ENCODE measurements around the gene NRXN3. TPM values are rescaled to one million over a fixed set of nuclear protein-coding genes. Genes with fewer than 3 reads are reported as not detected.

The NRXN3 gene
- total RNA-seq, 4 donors from 2014 or later = 0.19 to 1.4 (median 0.40) TPM

DNA sequence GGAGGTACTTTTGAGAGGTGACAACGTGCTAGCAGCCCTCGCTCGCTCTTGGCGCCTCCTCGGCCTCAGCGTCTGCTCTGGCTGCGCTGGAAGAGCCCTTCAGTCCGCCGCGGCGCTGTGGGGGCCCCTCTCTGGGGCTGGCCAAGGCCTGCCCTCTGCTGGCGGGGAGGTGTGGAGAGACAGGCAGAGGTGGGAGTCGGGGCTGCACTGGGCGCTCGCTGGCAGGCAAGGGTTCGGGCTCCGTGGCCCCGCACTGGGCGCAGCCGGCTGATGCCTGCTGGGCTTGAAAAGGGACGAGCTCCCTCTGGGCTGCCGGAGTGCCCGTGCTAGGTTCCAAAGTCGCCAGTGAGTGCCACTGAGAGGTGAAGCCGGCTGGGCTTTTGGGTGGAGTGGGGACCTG lies 1461.1 kb downstream of the NRXN3 start:
- TF ChIP-seq, protein P1, sequence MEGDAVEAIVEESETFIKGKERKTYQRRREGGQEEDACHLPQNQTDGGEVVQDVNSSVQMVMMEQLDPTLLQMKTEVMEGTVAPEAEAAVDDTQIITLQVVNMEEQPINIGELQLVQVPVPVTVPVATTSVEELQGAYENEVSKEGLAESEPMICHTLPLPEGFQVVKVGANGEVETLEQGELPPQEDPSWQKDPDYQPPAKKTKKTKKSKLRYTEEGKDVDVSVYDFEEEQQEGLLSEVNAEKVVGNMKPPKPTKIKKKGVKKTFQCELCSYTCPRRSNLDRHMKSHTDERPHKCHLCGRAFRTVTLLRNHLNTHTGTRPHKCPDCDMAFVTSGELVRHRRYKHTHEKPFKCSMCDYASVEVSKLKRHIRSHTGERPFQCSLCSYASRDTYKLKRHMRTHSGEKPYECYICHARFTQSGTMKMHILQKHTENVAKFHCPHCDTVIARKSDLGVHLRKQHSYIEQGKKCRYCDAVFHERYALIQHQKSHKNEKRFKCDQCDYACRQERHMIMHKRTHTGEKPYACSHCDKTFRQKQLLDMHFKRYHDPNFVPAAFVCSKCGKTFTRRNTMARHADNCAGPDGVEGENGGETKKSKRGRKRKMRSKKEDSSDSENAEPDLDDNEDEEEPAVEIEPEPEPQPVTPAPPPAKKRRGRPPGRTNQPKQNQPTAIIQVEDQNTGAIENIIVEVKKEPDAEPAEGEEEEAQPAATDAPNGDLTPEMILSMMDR (IDR thresholded peaks at IDR 0.05) = no peak
- ATAC-seq (ENCODE audit: low FRiP score) (no peak), DNase-seq (ENCODE audit: low spot score) (no peak)

DNA sequence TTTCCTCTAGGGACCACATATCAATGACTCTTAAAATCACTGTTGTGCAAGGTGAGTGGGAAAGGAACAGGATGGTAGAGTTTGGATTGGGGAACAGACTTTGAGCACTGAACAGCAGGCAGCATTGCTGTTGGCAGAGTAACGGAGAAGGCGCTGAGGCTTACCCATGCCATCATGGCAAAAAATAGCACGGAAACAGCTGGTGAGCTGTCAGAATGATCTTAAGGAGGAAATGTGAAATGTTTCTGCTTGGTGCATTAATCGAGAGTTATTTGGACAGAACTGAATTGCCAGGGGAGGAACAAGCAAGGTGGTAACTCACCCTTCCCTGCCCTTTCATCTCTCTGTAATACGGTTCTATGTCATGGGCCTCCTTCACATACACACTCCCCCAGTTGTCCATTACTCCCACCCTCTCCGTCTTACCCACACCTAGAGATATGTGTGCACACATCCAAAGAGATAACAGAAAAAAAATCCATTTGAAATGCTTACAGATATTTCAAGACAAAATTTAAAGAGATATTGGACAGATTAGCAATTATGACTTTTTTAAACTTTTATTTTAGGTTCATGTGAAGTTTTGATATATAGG lies 1468.6 kb downstream of the NRXN3 start:
- ATAC-seq (ENCODE audit: low FRiP score) (no peak), DNase-seq (ENCODE audit: low spot score) (no peak)
- TF ChIP-seq, protein P1 (IDR thresholded peaks at IDR 0.05) = no peak

DNA sequence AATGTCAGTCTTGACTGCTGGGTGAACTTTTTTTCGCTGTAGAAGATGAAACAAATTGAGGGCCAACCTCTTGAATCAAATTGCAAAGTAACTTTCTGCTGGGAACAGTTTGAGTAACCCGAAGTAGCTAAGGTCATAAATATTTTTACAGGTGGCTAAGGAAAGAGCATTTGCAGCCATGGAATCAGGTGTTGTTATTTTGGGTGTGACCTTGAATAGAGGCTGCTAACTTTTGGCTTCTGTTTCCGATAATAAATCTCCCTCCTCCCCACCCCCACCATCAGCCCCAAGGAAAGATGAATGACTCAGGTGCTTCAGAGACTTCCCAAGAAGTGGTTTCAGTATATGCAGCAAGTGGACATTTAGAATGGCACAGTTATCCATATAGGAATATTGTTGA lies 1469.4 kb downstream of the NRXN3 start:
- DNase-seq (ENCODE audit: low spot score) (no peak), ATAC-seq (ENCODE audit: low FRiP score) (no peak)
- TF ChIP-seq, protein P1 (IDR thresholded peaks at IDR 0.05) = no peak

GRCh38 chr14:79641371-79641770 lies 1471.2 kb downstream of the NRXN3 start:
- no peak for ATAC-seq (ENCODE audit: low FRiP score)
- TF ChIP-seq, protein P1 (IDR thresholded peaks at IDR 0.05) = no peak
- DNase-seq (ENCODE audit: low spot score) = no peak

DNA sequence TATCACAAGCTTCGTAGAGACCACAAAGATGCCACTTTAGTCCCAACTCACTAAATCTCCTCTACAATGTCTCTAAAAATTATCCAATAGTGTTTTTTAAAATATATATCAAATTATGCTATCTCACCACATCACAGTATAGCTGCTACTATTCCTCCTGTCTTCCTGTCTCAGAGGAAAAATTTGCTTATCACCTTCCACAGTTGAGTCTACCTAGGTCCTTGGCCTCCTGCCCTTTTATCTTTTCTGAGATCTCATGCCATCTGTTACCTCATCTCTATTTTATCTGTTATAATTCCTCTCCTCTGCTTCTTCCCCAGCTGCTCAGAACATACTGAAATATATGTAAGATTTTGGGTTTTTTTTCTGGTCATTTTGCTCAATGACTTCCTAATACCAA lies 1473.0 kb downstream of the NRXN3 start:
- DNase-seq (ENCODE audit: low spot score) (no peak), ATAC-seq (ENCODE audit: low FRiP score) (no peak)
- TF ChIP-seq, protein P1 (IDR thresholded peaks at IDR 0.05) = no peak

- DNase-seq (ENCODE audit: low spot score) = no peak
- TF ChIP-seq, protein P1 (IDR thresholded peaks at IDR 0.05) = no peak
These were observed 1475.7 kb downstream of the NRXN3 start for GRCh38 chr14:79645753-79646362.

DNA sequence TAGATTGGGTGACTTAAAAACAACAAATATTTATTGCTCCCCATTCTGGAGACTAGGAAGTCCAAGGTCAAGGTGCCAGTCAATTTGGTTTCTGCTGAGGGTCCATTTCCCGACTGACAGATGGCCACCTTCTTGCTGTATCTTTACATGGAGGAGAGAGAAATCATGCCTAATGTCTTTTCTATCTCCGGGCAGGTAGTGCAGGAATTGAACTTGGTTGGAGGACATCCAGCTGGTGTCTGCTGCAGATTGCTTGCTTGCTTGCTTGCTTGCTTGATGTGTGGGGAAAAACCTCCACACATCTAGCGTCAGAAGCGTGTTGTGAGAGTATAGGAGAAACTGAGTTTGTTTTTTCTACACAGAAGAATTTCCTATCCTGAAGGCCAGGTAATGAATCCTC lies 1479.7 kb downstream of the NRXN3 start:
- ATAC-seq (ENCODE audit: low FRiP score) (no peak), DNase-seq (ENCODE audit: low spot score) (no peak)
- TF ChIP-seq, protein P1 (IDR thresholded peaks at IDR 0.05) = no peak

More at GRCh38 chr14:79645753-79646362, 1475.7 kb downstream of the NRXN3 start:
- ATAC-seq (ENCODE audit: low FRiP score) = no peak

Data from omental fat pad (tissue), 4 donors.